ENCODE results near the gene SUGCT.
"Not testable (repeated sequence)": the region's sequence is repeated elsewhere in the genome, so short reads cannot be mapped to it uniquely, and the experiment has no call there.

SUGCT gene

DNA sequence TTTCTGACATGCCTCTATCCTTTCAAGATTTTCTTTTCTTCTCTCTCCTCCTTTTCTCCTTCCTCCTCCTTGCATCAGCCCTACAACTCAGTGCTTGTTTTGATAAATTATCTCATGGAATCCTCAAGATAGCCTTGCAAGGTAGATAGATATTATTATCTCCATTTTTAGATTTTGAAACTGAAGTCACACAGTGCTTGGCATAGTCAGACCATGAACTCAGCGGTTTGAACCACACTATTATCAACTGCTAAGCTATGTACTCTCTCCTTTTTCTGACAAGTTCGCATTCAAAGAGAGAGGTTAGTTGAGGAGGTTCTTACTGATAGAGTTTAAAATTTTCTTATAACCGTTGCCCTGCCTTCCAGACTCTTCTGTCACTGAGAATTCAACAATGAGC lies 79.1 kb downstream of the SUGCT start:
- no peak for TF ChIP-seq CTCF (conservative IDR thresholded peaks at IDR 0.05)

DNA sequence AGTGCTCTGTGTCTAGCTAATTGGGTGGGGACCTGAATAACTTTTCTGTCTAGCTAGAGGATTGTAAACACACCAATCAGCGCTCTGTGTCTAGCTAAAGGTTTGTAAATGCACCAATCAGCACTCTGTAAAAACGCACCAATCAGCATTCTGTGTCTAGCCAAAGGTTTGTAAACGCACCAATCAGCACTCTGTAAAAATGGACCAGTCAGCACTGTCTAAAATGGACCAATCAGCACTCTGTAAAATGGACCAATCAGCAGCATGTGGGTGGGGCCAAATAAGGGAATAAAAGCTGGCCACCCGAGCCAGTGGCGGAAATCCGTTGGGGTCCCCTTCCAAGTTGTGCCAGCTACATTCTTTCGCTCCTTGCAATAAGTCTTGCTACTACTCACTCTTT lies 83.8 kb downstream of the SUGCT start:
- not testable (repeated sequence) for H3K27ac ChIP-seq

More for the DNA sequence above, 79.1 kb downstream of the SUGCT start:
- H3K27ac ChIP-seq: no peak overlapping the region

- no peak overlapping the region for H3K27ac ChIP-seq
- TF ChIP-seq CTCF (conservative IDR thresholded peaks at IDR 0.05): no peak
Observed at GRCh38 chr7:40219917-40220316, 85.1 kb downstream of the SUGCT start.

DNA sequence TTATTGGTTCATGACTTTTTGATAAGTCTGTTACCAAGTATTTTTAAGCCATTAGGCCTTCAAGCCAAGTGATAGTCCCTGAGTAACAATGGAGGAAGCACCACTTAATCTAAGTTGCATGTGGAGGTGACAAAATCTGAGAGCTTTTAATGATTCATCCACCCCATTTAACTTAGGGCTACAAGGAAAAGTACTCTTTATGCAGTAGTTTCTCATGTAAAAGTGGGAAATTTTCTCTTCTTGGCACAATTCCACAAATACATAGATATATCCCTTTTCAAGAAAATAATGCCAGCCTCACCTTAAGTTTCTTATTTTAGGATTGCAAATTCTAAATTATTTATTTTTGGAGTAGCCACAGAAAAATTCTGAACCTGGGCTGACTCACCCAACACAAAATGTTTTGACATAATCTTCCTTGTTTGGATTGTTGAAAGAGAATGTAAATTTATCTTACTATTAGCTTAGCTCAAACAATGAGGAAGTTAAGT lies 85.7 kb downstream of the SUGCT start:
- H3K27ac ChIP-seq: no peak overlapping the region

GRCh38 chr7:40221836-40222235 lies 87.0 kb downstream of the SUGCT start:
- TF ChIP-seq CTCF (conservative IDR thresholded peaks at IDR 0.05): no peak
- H3K27ac ChIP-seq: no peak overlapping the region

More for the DNA sequence above, 85.7 kb downstream of the SUGCT start:
- no peak for TF ChIP-seq CTCF (conservative IDR thresholded peaks at IDR 0.05)

GRCh38 chr7:40223451-40224127 lies 88.8 kb downstream of the SUGCT start:
- peak overlapping the region; percentile 19 for H3K27ac ChIP-seq
- no peak for TF ChIP-seq CTCF (conservative IDR thresholded peaks at IDR 0.05)

- no peak for TF ChIP-seq CTCF (conservative IDR thresholded peaks at IDR 0.05)
- no peak overlapping the region for H3K27ac ChIP-seq
Observed at GRCh38 chr7:40230101-40230500, 95.3 kb downstream of the SUGCT start.

GRCh38 chr7:40231796-40232195 lies 97.0 kb downstream of the SUGCT start:
- no peak overlapping the region for H3K27ac ChIP-seq
- no peak for TF ChIP-seq CTCF (conservative IDR thresholded peaks at IDR 0.05)
